ENCODE measurements around the gene TBX4.
"Not testable (repeated sequence)": the region's sequence is repeated elsewhere in the genome, so short reads cannot be mapped to it uniquely, and the experiment has no call there.

The TBX4 gene

GRCh38 chr17:61413661-61414126 is 38.5 kb upstream of the TBX4 start:
- DNase-seq = no peak

- DNase-seq = no peak
Measured at GRCh38 chr17:61414141-61414935, 37.9 kb upstream of the TBX4 start.

GRCh38 chr17:61414936-61415251 is 37.3 kb upstream of the TBX4 start:
- DNase-seq = no peak

GRCh38 chr17:61415374-61416210 is 36.6 kb upstream of the TBX4 start:
- no peak for DNase-seq

- DNase-seq = no peak
Measured at GRCh38 chr17:61416211-61416539, 36.0 kb upstream of the TBX4 start.

- DNase-seq = peak; percentile 78
Measured at GRCh38 chr17:61416540-61417363, 35.5 kb upstream of the TBX4 start.

- DNase-seq = no peak
Measured at GRCh38 chr17:61418449-61418848, 33.8 kb upstream of the TBX4 start.

- DNase-seq = no peak
Measured at GRCh38 chr17:61419496-61420046, 32.7 kb upstream of the TBX4 start.

GRCh38 chr17:61420052-61420451 is 32.2 kb upstream of the TBX4 start:
- no peak for DNase-seq

GRCh38 chr17:61420745-61421398 is 31.4 kb upstream of the TBX4 start:
- DNase-seq = no peak

GRCh38 chr17:61421460-61421859 is 30.8 kb upstream of the TBX4 start:
- DNase-seq = no peak

GRCh38 chr17:61422116-61422799 is 30.0 kb upstream of the TBX4 start:
- DNase-seq = no peak

- no peak for DNase-seq
Measured at GRCh38 chr17:61422869-61423268, 29.4 kb upstream of the TBX4 start.

GRCh38 chr17:61423967-61424649 is 28.1 kb upstream of the TBX4 start:
- DNase-seq = no peak

GRCh38 chr17:61425682-61426481 is 26.3 kb upstream of the TBX4 start:
- DNase-seq = no peak

GRCh38 chr17:61426482-61427304 is 25.5 kb upstream of the TBX4 start:
- no peak for DNase-seq

GRCh38 chr17:61427567-61427966 is 24.7 kb upstream of the TBX4 start:
- no peak for DNase-seq

- no peak for DNase-seq
Measured at GRCh38 chr17:61429274-61429673, 22.9 kb upstream of the TBX4 start.

GRCh38 chr17:61429831-61430230 is 22.4 kb upstream of the TBX4 start:
- DNase-seq = not testable (repeated sequence)
